ENCODE data around the gene XK.

- TF ChIP-seq TAF1 (IDR thresholded peaks at IDR 0.05; ENCODE audit: borderline replicate concordance, low read depth, low read length) = no peak
- TF ChIP-seq POLR2AphosphoS5 (IDR thresholded peaks at IDR 0.05; ENCODE audit: low read depth, low read length) = no peak
Observed at GRCh38 chrX:37716602-37717001, 31.0 kb downstream of the XK start.

Measured in GM12892 (cell line).